GM20000 (cell line): ENCODE results near the gene CDH12.
"Not testable (repeated sequence)": the region's sequence is repeated elsewhere in the genome, so short reads cannot be mapped to it uniquely, and the experiment has no call there.

ENCODE experiments used
- DNase-seq: peaks from one replicate; pipeline ENCODE4 v3.0.0; 2012; ENCODE audit warnings: low spot score
- TF ChIP-seq, protein P1 (sequence below): IDR thresholded peaks from 2 replicates; pipeline ENCODE4 v1.5.1; 2012; ENCODE audit warnings: mild to moderate bottlenecking, control low read depth; ENCODE audit errors: extremely low read depth, missing control alignments

The CDH12 gene

DNA sequence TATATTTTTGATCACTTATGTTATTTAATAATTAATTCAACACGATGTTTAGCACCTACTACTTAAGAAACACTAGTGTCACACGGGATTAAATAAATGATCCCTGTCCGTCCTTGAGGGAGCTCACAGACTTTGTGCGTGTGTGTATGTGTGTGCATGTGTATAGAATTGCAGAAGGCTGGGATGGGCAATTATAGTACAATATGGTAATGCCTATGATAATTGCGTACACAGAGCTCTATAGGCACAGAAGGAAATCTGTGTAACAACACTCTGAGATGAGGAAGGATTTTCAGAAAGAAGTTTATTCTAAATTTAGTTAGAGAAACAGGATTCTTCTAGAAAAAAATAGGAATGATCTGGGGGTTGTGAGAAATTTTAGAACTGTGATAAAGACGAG, 76.9 kb downstream of the CDH12 start:
- TF ChIP-seq, protein P1, sequence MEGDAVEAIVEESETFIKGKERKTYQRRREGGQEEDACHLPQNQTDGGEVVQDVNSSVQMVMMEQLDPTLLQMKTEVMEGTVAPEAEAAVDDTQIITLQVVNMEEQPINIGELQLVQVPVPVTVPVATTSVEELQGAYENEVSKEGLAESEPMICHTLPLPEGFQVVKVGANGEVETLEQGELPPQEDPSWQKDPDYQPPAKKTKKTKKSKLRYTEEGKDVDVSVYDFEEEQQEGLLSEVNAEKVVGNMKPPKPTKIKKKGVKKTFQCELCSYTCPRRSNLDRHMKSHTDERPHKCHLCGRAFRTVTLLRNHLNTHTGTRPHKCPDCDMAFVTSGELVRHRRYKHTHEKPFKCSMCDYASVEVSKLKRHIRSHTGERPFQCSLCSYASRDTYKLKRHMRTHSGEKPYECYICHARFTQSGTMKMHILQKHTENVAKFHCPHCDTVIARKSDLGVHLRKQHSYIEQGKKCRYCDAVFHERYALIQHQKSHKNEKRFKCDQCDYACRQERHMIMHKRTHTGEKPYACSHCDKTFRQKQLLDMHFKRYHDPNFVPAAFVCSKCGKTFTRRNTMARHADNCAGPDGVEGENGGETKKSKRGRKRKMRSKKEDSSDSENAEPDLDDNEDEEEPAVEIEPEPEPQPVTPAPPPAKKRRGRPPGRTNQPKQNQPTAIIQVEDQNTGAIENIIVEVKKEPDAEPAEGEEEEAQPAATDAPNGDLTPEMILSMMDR, result no peak
- DNase-seq, result no peak

DNA sequence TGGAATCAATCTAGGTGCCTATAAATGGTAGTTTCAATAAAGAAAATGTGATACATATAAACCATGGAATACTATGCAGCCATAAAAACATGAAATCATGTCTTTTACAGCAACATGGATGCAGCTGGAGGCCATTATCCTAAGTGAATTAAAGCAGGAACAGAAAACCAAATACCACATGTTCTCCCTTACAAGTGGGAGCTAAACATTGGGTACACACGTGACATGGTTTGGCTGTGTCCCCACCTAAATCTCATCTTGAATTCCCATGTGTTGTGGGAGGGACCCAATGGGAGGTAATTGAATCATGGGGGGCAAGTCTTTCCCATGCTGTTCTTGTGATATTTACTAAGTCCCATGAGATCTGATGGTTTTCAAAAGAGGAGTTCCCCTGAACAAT, 78.9 kb downstream of the CDH12 start:
- not testable (repeated sequence) for DNase-seq

DNA sequence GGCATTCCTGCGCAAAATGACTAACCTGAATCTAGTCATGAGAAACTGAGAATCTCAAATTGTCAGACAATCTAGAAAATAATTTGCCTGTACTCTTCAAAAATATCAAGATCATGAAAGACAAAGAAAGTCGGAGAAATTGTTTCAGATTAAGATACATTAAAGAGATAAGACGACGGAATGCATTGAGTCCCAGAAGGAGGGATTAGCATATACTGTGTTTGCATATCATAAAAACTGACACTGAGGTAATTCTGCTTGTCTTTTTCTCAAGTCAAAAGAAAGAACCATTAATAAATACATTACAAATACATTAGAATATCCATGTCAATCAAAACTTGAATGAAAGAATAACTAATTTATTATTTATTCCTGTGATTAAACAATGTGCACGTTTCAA, 88.4 kb downstream of the CDH12 start:
- TF ChIP-seq, protein P1, result no peak
- DNase-seq, result no peak

DNA sequence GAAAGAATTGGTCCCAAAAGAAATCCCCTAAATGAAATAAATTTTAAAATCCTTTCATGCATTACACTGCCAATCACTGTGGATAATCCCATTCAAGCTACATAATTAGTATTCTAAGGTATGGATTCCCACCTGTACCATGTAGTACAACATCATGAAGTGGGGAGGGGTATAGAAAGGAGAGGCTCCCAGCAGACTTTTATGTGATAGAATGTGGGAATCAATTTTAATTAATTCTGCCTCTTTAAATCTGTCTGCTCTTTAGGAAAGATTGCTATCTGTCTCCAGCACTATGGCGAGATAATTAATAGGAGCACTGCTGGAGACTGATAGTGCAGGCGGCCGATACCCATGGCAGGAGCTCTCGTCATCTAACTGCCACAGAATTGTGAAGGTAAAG, 95.4 kb downstream of the CDH12 start:
- no peak for DNase-seq
- TF ChIP-seq, protein P1, result no peak

DNA sequence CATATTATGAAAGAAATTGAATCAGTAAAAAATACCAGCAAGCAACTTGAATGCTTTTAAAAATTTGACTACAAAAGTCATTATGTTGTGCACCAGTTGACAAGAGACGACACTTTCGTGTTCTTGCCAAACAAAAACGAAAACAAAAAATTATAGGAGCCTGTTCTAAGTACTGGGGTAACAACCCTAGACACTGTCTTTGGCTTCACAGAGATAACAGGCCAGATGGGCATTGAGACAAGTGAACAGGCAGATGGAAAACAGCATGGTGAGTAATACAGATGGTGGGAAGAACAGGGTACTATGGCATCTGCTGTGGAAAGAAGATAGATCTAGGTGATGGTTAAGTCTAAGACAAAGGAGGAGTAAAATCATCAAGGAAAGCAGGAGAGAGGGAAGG, 99.0 kb downstream of the CDH12 start:
- TF ChIP-seq, protein P1, result no peak
- no peak for DNase-seq

DNA sequence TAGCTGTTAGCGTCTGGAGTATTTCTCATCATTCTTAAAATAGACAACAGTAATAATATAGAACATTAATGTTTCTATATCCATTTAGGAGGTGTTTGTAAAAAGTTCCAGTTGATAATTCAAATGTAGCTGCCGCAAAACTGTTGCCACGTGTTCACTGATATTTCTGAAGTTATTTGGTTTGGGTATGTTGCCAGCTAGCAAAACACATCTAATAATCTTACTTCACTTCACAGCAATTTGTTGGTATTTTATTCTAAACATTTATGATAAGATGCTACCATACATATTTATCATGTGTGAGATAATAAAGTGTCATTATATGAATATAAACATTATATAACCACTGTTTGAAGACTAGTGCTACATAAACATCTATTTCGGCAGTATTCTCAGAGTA, 101.6 kb downstream of the CDH12 start:
- TF ChIP-seq, protein P1, result no peak
- no peak for DNase-seq

DNA sequence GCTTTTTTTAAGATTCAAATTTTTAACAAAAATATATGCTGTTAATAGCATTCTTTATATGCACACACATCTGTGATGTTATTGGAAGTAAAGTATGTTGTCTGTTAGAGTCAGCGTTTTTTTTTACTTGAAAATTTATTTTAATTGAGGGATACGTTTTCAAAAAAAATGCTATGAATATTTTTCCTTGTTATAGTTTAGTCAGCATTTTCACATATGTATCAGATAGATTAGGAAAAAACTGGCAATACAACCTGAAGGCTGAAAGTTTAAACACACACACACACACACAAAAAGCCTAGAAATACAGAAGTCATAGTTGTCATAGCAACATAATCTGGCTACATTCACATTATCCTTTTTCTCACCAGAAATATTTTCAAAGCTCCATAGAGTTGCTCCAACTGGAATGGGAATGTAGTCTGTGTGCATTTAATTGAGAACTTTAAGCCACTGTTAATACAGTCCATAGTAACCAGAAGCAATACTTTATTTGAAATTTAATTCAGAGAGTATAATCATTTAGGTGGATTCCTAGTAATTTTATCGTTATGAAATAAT, 116.6 kb downstream of the CDH12 start:
- TF ChIP-seq, protein P1, result no peak
- DNase-seq, result no peak

DNA sequence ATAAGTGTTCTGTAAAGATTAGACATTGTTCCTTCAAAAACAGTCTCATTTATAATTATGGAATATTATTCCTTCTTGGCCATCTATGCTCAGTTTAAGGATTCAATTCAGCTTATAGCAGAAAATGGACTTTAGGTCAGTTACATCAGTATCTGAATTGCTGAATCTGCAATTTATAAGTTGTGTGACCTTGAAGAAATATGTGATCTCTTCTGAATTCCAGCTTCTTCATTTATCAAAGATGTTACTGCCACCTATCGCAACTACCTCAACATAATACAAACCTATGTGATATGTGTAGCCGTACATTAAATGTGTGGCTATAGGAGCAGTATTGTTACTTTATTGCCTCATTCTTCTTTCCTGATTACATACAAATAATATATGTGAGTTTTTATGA, 118.2 kb downstream of the CDH12 start:
- no peak for DNase-seq
- TF ChIP-seq, protein P1, result no peak
